GM21717 (cell line): ENCODE measurements around the gene C11orf58.

ENCODE experiments used
- ATAC-seq: cut with Tn5 transposase; IDR thresholded peaks from one replicate; pipeline ENCODE4 v1.9.1; 2021; ENCODE audit warnings: mild to moderate bottlenecking, moderate library complexity; ENCODE audit not compliant: unreplicated experiment

The C11orf58 gene

DNA sequence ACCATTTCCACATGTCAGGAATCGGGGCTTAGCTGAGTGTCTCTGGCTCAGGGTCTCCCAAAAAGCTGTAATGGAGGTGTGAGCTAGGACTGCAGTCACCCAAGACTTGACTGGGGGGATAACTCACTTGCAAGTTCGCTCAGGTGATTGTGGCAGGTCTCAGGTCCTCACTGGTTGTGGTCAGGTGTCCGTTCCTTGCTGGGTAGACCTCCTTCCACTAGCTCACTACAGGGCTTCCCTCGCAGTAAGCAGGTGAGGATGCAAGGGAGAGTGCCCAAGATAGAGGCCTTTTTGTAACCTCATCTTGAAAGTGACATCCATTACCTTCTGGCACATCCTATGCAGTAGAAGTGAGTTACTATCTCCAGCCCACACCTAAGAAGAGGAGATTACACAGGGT, 29.5 kb downstream of the C11orf58 start:
- no peak for ATAC-seq

DNA sequence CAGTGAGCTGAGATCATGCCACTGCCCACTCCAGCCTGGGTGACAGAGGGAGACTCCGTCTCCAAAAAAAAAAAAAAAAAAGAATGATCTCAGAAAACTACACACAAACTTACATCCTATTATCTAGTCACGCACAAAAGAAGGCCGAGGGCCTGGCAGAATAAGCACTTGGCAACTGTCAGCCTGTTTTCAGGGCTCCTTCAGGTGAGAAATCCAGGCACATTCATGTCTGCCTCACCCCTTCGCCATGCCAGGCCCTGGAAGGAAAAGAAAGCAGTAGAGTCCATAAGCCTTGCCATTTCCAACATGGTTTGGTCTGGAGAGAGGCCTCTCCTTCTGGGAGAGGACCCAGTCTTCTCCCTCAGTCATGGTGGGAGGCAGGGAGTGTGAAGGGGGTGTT, 30.9 kb downstream of the C11orf58 start:
- no peak for ATAC-seq

DNA sequence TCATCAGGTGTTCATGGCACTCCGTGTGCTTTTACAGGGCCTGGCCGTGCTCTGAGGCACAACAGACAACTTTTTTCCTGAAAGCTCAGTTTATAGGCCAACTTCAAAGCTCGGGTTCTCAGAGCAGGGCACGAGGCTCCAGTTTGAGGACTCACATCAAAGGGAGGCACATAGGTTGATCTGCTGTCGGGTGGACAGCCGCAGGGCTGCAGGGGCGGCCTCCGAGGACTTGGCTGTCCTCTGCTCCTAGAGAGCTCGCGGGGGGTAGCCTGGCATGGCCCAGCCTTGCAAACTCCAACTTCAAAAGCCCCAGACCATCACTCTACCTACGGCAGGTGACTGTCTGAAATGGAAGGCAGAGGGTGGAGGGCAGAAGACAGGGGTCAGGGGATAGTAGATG, 31.6 kb downstream of the C11orf58 start:
- ATAC-seq = no peak

GRCh38 chr11:16771350-16772140, 33.1 kb downstream of the C11orf58 start:
- no peak for ATAC-seq

- no peak for ATAC-seq
These were observed 33.7 kb downstream of the C11orf58 start for GRCh38 chr11:16772141-16772512.

GRCh38 chr11:16773981-16774935, 35.8 kb downstream of the C11orf58 start:
- no peak for ATAC-seq

GRCh38 chr11:16774936-16775613, 36.6 kb downstream of the C11orf58 start:
- ATAC-seq = no peak

DNA sequence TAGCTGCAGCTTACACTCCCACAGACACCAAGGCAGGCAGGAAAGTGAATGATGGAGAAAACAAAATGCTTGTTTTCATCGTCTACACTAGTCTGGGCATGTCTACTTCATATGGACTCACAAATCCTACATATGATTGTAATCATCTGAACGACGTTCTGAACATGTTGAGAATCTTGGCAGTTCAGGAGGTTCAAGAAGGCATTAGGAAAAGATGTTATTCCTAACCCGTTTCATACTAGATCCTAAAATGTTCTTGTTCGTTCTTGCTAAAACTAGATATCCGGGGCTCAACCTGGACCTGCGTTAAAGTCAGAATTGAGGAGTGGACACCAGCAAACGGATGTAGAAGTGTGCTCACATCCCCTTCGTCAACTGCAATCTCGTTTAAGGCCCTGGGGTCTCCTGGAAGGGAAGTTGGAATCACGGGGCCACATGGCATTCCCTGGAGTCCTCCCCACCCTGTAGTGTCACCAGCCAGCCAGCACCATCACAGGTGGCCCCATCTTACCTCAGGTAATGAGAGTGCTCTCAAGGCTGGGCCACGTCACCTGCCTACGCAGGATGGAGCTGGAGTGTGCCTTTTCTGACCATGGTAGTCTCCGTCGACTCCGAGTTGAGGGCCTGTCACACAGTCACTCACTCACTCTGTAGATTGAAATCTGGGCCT, 37.3 kb downstream of the C11orf58 start:
- no peak for ATAC-seq

GRCh38 chr11:16776711-16777612, 38.5 kb downstream of the C11orf58 start:
- ATAC-seq = no peak

- ATAC-seq = no peak
These were observed 39.1 kb downstream of the C11orf58 start for GRCh38 chr11:16777613-16777975.

GRCh38 chr11:16778286-16778685, 39.8 kb downstream of the C11orf58 start:
- ATAC-seq = no peak

DNA sequence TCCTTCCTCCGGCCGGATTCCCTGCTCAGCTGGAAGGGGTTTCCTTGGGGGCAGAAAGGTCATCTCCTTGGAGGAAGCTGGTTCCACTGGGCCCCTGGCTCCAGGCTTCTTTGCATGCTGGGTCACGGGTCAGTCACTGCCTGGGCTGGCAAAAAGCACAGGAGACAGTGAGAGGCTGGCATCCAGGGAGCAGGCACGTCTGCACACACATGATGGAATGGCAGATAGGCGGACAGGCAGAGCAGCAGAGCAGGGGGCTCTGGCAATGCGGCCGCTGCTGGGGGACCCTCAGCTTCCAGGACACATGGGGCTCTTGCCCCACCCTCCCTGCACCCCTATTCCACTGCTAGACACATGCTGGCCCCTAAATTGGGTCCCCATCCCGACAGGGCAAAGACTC, 40.4 kb downstream of the C11orf58 start:
- no peak for ATAC-seq

GRCh38 chr11:16779436-16779835, 41.0 kb downstream of the C11orf58 start:
- ATAC-seq = no peak

- no peak for ATAC-seq
These were observed 41.7 kb downstream of the C11orf58 start for GRCh38 chr11:16780146-16780545.

GRCh38 chr11:16780698-16781550, 42.5 kb downstream of the C11orf58 start:
- ATAC-seq = no peak

GRCh38 chr11:16781936-16782919, 43.8 kb downstream of the C11orf58 start:
- no peak for ATAC-seq

DNA sequence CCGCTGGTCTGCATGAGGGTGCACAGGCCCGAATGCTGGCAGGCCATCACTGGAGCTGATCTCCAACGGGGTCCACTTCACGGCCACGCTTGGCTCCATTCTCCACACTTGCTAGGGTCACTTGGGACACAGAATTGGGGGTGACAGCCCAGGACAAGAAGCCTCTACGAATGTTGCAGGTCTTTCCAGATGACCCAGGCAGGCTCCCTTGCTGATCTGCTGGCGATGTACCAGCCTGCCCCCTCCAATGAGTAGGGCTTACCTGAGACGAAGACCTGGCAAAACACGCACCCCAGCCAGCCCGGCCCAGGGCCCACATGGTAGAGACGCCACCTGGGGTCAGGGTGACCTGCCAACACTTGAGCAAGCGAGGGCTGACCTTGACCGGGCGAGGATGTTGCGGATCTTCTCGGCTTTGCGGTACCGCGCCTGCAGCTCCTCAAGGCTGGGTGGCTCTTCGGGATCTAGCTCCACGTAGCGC, 44.9 kb downstream of the C11orf58 start:
- no peak for ATAC-seq

DNA sequence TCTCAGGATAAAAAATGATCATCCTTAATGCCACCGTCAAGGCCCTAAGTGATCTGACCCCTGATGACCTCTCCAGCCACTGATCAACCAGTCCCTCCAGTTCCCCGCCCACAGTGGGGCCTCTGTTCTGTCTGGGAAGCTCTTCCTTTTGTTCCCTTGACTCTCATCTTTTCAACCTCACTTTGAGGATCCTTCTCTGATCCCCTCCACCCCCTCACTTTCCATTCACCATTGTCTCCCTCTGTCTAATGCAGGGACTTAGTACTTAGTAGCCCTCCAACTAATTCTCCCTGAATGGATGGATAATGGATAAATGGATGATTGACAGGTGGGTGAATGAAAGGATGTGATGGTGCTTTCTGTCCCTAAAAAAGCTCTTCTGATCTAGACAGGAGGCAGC, 45.6 kb downstream of the C11orf58 start:
- no peak for ATAC-seq
